ENCODE data around the gene YY1. TPM values are rescaled to one million over a fixed set of nuclear protein-coding genes. Genes with fewer than 3 reads are reported as not detected.
A peak's percentile ranks its signal among the peaks of the same experiment; 100 is the strongest.

The YY1 gene
- total and polyA plus RNA-seq, 7 experiments from 2014 or later, result 15.2 to 99.7 (median 72.1) TPM

- Histone ChIP-seq H3K9me3 (ENCODE audit: control insufficient read depth in 2 of 3, low read length in 3 of 3) (no peaks in the 10 kb centered on the region), H3K36me3 (ENCODE audit: control insufficient read depth in 2 of 3, insufficient read depth in 3 of 3, low read length in 3 of 3) (peaks cover 0 to 3% (median 0%) of the 10 kb centered on the region in 3 experiments), H3K4me1 (ENCODE audit: control insufficient read depth in 2 of 2, insufficient read depth in 2 of 2, low read length in 2 of 2) (peaks cover 12 to 19% of the 10 kb centered on the region in 2 donors), H3K27me3 (ENCODE audit: control insufficient read depth in 2 of 2, insufficient read depth in 2 of 2, low read length in 2 of 2) (no peaks in the 10 kb centered on the region), H3K4me3 (ENCODE audit: low read length) (no peak overlapping the region), H3K27ac (ENCODE audit: low read depth, low read length) (peak overlapping the region; percentile 97)
- H3K4me1 Mint-ChIP-seq, result peaks cover 10 to 35% (median 32%) of the 10 kb centered on the region in 7 donors
- H3K27ac Mint-ChIP-seq, result peak overlapping the region; percentile 64 to 94 (median 90)
- no peaks in the 10 kb centered on the region for H3K9me3 Mint-ChIP-seq
- intact Hi-C loops (cut with micrococcal nuclease), result loop anchor here in 1 of 2 donors (5.0 kb wide), 1 partner anchor 240 kb away; no protein-coding TSS in a partner anchor
- ATAC-seq (no peak), DNase-seq (no peak)
- no peaks in the 10 kb centered on the region for H3K27me3 Mint-ChIP-seq
- H3K4me3 Mint-ChIP-seq, result peak overlapping the region; percentile 73 to 89 (median 84)
- H3K36me3 Mint-ChIP-seq, result peaks cover 0 to 2% (median 0%) of the 10 kb centered on the region in 5 donors
- ChIA-PET POLR2A (interaction anchor here (0.6 to 8.6 kb wide), 8 partner anchors 8 to 969 kb away, joined by 3 to 166 read pairs (median 14); partner anchors contain the start of gene YY1), CTCF (interaction anchor here (1.4 to 4.3 kb wide), 2 partner anchors 12 to 28 kb away, joined by 4 to 33 read pairs; no protein-coding TSS in a partner anchor)
These were observed 26.2 kb upstream of the YY1 start for GRCh38 chr14:100212476-100213333.

- Mint-ChIP-seq H3K4me1 (peaks cover 10 to 39% (median 31%) of the 10 kb centered on the region in 7 donors), H3K36me3 (peaks cover 0 to 2% (median 0%) of the 10 kb centered on the region in 5 donors), H3K27me3 (no peaks in the 10 kb centered on the region), H3K9me3 (no peaks in the 10 kb centered on the region), H3K4me3 (peak overlapping the region; percentile 76 to 89 (median 84)), H3K27ac (peak overlapping the region; percentile 72 to 94 (median 90))
- CTCF ChIA-PET, result interaction anchor here (1.7 to 4.3 kb wide), 2 partner anchors 11 to 27 kb away, joined by 5 to 33 read pairs; no protein-coding TSS in a partner anchor
- H3K4me1 ChIP-seq (ENCODE audit: control insufficient read depth in 2 of 2, insufficient read depth in 2 of 2, low read length in 2 of 2), result peaks cover 12 to 19% of the 10 kb centered on the region in 2 donors
- no peaks in the 10 kb centered on the region for H3K27me3 ChIP-seq (ENCODE audit: control insufficient read depth in 2 of 2, insufficient read depth in 2 of 2, low read length in 2 of 2)
- POLR2A ChIA-PET, result interaction anchor here (0.6 to 8.6 kb wide), 6 partner anchors 13 to 970 kb away, joined by 3 to 166 read pairs (median 24); partner anchors contain the start of gene YY1
- H3K27ac ChIP-seq (ENCODE audit: low read depth, low read length), result peak overlapping the region; percentile 97
- DNase-seq (no peak), ATAC-seq (no peak)
- H3K4me3 ChIP-seq (ENCODE audit: low read length), result peak overlapping the region; percentile 90
- no peaks in the 10 kb centered on the region for H3K9me3 ChIP-seq (ENCODE audit: control insufficient read depth in 2 of 3, low read length in 3 of 3)
- H3K36me3 ChIP-seq (ENCODE audit: control insufficient read depth in 2 of 3, insufficient read depth in 3 of 3, low read length in 3 of 3), result peaks cover 0 to 3% (median 0%) of the 10 kb centered on the region in 3 experiments
- intact Hi-C loops (cut with micrococcal nuclease), result loop anchor here in 1 of 2 donors (5.0 kb wide), 1 partner anchor 241 kb away; no protein-coding TSS in a partner anchor
These were observed 25.4 kb upstream of the YY1 start for GRCh38 chr14:100213587-100213955.

GRCh38 chr14:100213956-100214769, 24.8 kb upstream of the YY1 start:
- H3K27me3 Mint-ChIP-seq, result no peaks in the 10 kb centered on the region
- Histone ChIP-seq H3K4me3 (ENCODE audit: low read length) (peak overlapping the region; percentile 90), H3K27ac (ENCODE audit: low read depth, low read length) (peak overlapping the region; percentile 97), H3K36me3 (ENCODE audit: control insufficient read depth in 2 of 3, insufficient read depth in 3 of 3, low read length in 3 of 3) (peaks cover 0 to 3% (median 0%) of the 10 kb centered on the region in 3 experiments), H3K9me3 (ENCODE audit: control insufficient read depth in 2 of 3, low read length in 3 of 3) (no peaks in the 10 kb centered on the region), H3K27me3 (ENCODE audit: control insufficient read depth in 2 of 2, insufficient read depth in 2 of 2, low read length in 2 of 2) (no peaks in the 10 kb centered on the region), H3K4me1 (ENCODE audit: control insufficient read depth in 2 of 2, insufficient read depth in 2 of 2, low read length in 2 of 2) (peaks cover 12 to 19% of the 10 kb centered on the region in 2 donors)
- no peaks in the 10 kb centered on the region for H3K9me3 Mint-ChIP-seq
- DNase-seq (peak; percentile 82 to 95 (median 90)), ATAC-seq (peak; percentile 98)
- intact Hi-C loops (cut with micrococcal nuclease), result loop anchor here (1.0 to 5.0 kb wide), 7 partner anchors 8 to 242 kb away; no protein-coding TSS in a partner anchor
- peaks cover 0 to 2% (median 0%) of the 10 kb centered on the region in 5 donors for H3K36me3 Mint-ChIP-seq
- POLR2A ChIA-PET, result interaction anchor here (0.8 to 8.6 kb wide), 11 partner anchors 8 to 149 kb away, joined by 3 to 166 read pairs (median 11); partner anchors contain the start of genes EVL and YY1
- peak overlapping the region; percentile 76 to 89 (median 85) for H3K4me3 Mint-ChIP-seq
- H3K27ac Mint-ChIP-seq, result peak overlapping the region; percentile 62 to 94 (median 92)
- H3K4me1 Mint-ChIP-seq, result peaks cover 10 to 39% (median 34%) of the 10 kb centered on the region in 7 donors
- CTCF ChIA-PET, result interaction anchor here (0.7 to 4.3 kb wide), 9 partner anchors 11 to 152 kb away, joined by 3 to 33 read pairs (median 4); no protein-coding TSS in a partner anchor

- Mint-ChIP-seq H3K27me3 (no peaks in the 10 kb centered on the region), H3K4me1 (peaks cover 10 to 41% (median 38%) of the 10 kb centered on the region in 7 donors), H3K27ac (peak overlapping the region; percentile 62 to 94 (median 90)), H3K9me3 (no peaks in the 10 kb centered on the region), H3K4me3 (peak overlapping the region; percentile 76 to 89 (median 84)), H3K36me3 (peaks cover 0 to 2% (median 0%) of the 10 kb centered on the region in 5 donors)
- intact Hi-C loops (cut with micrococcal nuclease), result loop anchor here (1.0 to 5.0 kb wide), 7 partner anchors 8 to 242 kb away; no protein-coding TSS in a partner anchor
- no peaks in the 10 kb centered on the region for H3K9me3 ChIP-seq (ENCODE audit: control insufficient read depth in 2 of 3, low read length in 3 of 3)
- peak overlapping the region; percentile 90 for H3K4me3 ChIP-seq (ENCODE audit: low read length)
- ATAC-seq, result no peak
- H3K27me3 ChIP-seq (ENCODE audit: control insufficient read depth in 2 of 2, insufficient read depth in 2 of 2, low read length in 2 of 2), result no peaks in the 10 kb centered on the region
- ChIA-PET POLR2A (interaction anchor here (0.8 to 8.6 kb wide), 12 partner anchors 9 to 232 kb away, joined by 3 to 166 read pairs (median 8); partner anchors contain the start of genes EVL and YY1), CTCF (interaction anchor here (0.7 to 4.3 kb wide), 9 partner anchors 10 to 153 kb away, joined by 3 to 33 read pairs (median 4); no protein-coding TSS in a partner anchor)
- peaks cover 12 to 19% of the 10 kb centered on the region in 2 donors for H3K4me1 ChIP-seq (ENCODE audit: control insufficient read depth in 2 of 2, insufficient read depth in 2 of 2, low read length in 2 of 2)
- peaks cover 0 to 3% (median 0%) of the 10 kb centered on the region in 3 experiments for H3K36me3 ChIP-seq (ENCODE audit: control insufficient read depth in 2 of 3, insufficient read depth in 3 of 3, low read length in 3 of 3)
- H3K27ac ChIP-seq (ENCODE audit: low read depth, low read length), result peak overlapping the region; percentile 97
- no peak for DNase-seq
These were observed 24.2 kb upstream of the YY1 start for GRCh38 chr14:100214770-100215083.

- no peak for ATAC-seq
- Mint-ChIP-seq H3K36me3 (peaks cover 0 to 2% (median 0%) of the 10 kb centered on the region in 5 donors), H3K9me3 (no peaks in the 10 kb centered on the region), H3K4me3 (peak overlapping the region; percentile 76 to 89 (median 84)), H3K27me3 (no peaks in the 10 kb centered on the region), H3K4me1 (peaks cover 10 to 41% (median 38%) of the 10 kb centered on the region in 7 donors), H3K27ac (peak overlapping the region; percentile 60 to 97 (median 90))
- Histone ChIP-seq H3K4me1 (ENCODE audit: control insufficient read depth in 2 of 2, insufficient read depth in 2 of 2, low read length in 2 of 2) (peaks cover 12 to 19% of the 10 kb centered on the region in 2 donors), H3K9me3 (ENCODE audit: control insufficient read depth in 2 of 3, low read length in 3 of 3) (no peaks in the 10 kb centered on the region), H3K27me3 (ENCODE audit: control insufficient read depth in 2 of 2, insufficient read depth in 2 of 2, low read length in 2 of 2) (no peaks in the 10 kb centered on the region), H3K4me3 (ENCODE audit: low read length) (no peak overlapping the region), H3K27ac (ENCODE audit: low read depth, low read length) (peak overlapping the region; percentile 97), H3K36me3 (ENCODE audit: control insufficient read depth in 2 of 3, insufficient read depth in 3 of 3, low read length in 3 of 3) (peaks cover 0 to 3% (median 0%) of the 10 kb centered on the region in 3 experiments)
- DNase-seq, result no peak
- ChIA-PET POLR2A (interaction anchor here (0.9 to 8.6 kb wide), 10 partner anchors 9 to 233 kb away, joined by 3 to 166 read pairs (median 11); partner anchors contain the start of genes EVL and YY1), CTCF (interaction anchor here (0.8 to 4.3 kb wide), 8 partner anchors 10 to 153 kb away, joined by 3 to 33 read pairs (median 4); no protein-coding TSS in a partner anchor)
- intact Hi-C loops (cut with micrococcal nuclease), result no loop called here
These were observed 23.5 kb upstream of the YY1 start for GRCh38 chr14:100215330-100215885.
